HG03045 (cell line): ENCODE measurements around the gene ISLR2.
"Not testable (repeated sequence)": the region's sequence is repeated elsewhere in the genome, so short reads cannot be mapped to it uniquely, and the experiment has no call there.

Source experiments
- ATAC-seq: cut with Tn5 transposase; IDR thresholded peaks from one replicate; pipeline ENCODE4 v1.9.1; 2021; ENCODE audit warnings: mild to moderate bottlenecking, moderate library complexity; ENCODE audit not compliant: unreplicated experiment

The ISLR2 gene

GRCh38 chr15:74156678-74157411, 26.5 kb downstream of the ISLR2 start:
- no peak for ATAC-seq

- ATAC-seq: no peak
Observed at GRCh38 chr15:74157868-74158827, 27.8 kb downstream of the ISLR2 start.

- peak; percentile 62 for ATAC-seq
Observed at GRCh38 chr15:74158855-74159650, 28.7 kb downstream of the ISLR2 start.

- no peak for ATAC-seq
Observed at GRCh38 chr15:74159773-74160172, 29.4 kb downstream of the ISLR2 start.

- not testable (repeated sequence) for ATAC-seq
Observed at GRCh38 chr15:74160390-74160789, 30.0 kb downstream of the ISLR2 start.

- not testable (repeated sequence) for ATAC-seq
Observed at GRCh38 chr15:74162195-74162536, 31.8 kb downstream of the ISLR2 start.

- no peak for ATAC-seq
Observed at GRCh38 chr15:74165461-74165860, 35.1 kb downstream of the ISLR2 start.

GRCh38 chr15:74167891-74168331, 37.5 kb downstream of the ISLR2 start:
- ATAC-seq: no peak

GRCh38 chr15:74168711-74169126, 38.3 kb downstream of the ISLR2 start:
- no peak for ATAC-seq

- no peak for ATAC-seq
Observed at GRCh38 chr15:74170071-74170844, 39.9 kb downstream of the ISLR2 start.

GRCh38 chr15:74170875-74171578, 40.6 kb downstream of the ISLR2 start:
- ATAC-seq: no peak

GRCh38 chr15:74171965-74172541, 41.7 kb downstream of the ISLR2 start:
- no peak for ATAC-seq

- no peak for ATAC-seq
Observed at GRCh38 chr15:74172701-74173379, 42.5 kb downstream of the ISLR2 start.

- no peak for ATAC-seq
Observed at GRCh38 chr15:74173380-74174218, 43.2 kb downstream of the ISLR2 start, which contains the start of gene ISLR. TSS of gene ISLR (plus strand) at chr15:74173710. CDS start at chr15:74174859, 1,149 bp downstream.

GRCh38 chr15:74174219-74174957, 44.0 kb downstream of the ISLR2 start:
- ATAC-seq: no peak

GRCh38 chr15:74174958-74175253, 44.5 kb downstream of the ISLR2 start:
- ATAC-seq: no peak
